ENCODE data around the gene VMAC. TPM values are rescaled to one million over a fixed set of nuclear protein-coding genes. Genes with fewer than 3 reads are reported as not detected.

VMAC gene
- total and polyA plus RNA-seq, 2 of the 8 experiments (the other 6 are each of a cell fraction or from before 2014, with no cell fraction given): 1.3 to 2.2 TPM

DNA sequence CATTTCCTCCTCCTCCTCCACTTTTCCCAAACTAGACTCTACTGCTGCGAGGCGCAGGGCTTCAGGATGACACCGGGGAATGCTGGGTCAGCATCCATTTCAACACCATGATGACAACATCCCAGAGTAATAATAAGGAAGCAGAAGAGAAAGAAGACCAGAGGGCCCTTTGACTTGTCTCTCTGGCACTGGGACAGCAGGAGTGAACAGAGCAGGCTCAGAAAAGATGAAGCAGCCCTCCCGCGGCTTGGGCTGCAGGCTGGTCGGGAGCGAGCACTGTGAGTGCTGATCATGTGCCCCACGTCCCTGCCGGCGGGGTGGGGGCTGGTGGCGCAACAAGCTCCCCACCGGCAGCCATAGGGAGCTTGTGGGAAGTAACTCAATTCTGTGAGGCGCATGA is 42.8 kb downstream of the VMAC start:
- Histone ChIP-seq H2BK5ac (ENCODE audit: low read depth, low read length) (no peak overlapping the region; the same call in 1 of the 2 replicates), H2BK12ac (ENCODE audit: low read depth, low read length) (no peak overlapping the region), H4K5ac (ENCODE audit: insufficient read length, low read depth, low read length) (no peak overlapping the region), H3K56ac (replicated peaks; ENCODE audit: insufficient read length, low read depth, low read length) (no peak overlapping the region), H2BK15ac (ENCODE audit: low read length) (no peak overlapping the region), H3K4me3 (ENCODE audit: extremely low read depth in 1 of 4, insufficient read depth in 2 of 4, low read depth in 3 of 4, low read length in 4 of 4) (no peak overlapping the region), H3K79me1 (ENCODE audit: low read depth, low read length) (peaks cover 29% of the 10 kb centered on the region), H4K20me1 (replicated peaks in 1 of 2; ENCODE audit: control insufficient read depth in 1 of 2, insufficient read depth in 2 of 2, low read length in 2 of 2) (peaks cover 44 to 54% of the 10 kb centered on the region in 2 experiments), H2BK20ac (ENCODE audit: low read length) (no peak overlapping the region), H3K9ac (replicated peaks in 1 of 4; ENCODE audit: extremely low read depth in 1 of 4, low read depth in 3 of 4, low read length in 3 of 4) (no peak overlapping the region), H3K23ac (ENCODE audit: insufficient read length) (no peak overlapping the region), H3K27ac (ENCODE audit: low read depth, low read length) (no peak overlapping the region), H4K8ac (ENCODE audit: extremely low read depth, insufficient read depth, low read length) (no peak overlapping the region), H3K79me2 (ENCODE audit: control insufficient read depth in 1 of 2, insufficient read depth in 2 of 2, low read length in 2 of 2) (peaks cover 0 to 87% of the 10 kb centered on the region in 2 experiments; a peak in 3 of 4 replicates), H3K4ac (replicated peaks; ENCODE audit: insufficient read length, low read depth, low read length) (no peak overlapping the region), H3K18ac (ENCODE audit: extremely low read depth, low read length) (no peak overlapping the region), H2AK5ac (ENCODE audit: low read depth, low read length) (no peak overlapping the region), H2AFZ (ENCODE audit: low read length) (no peak overlapping the region), H3K4me1 (replicated peaks in 1 of 4; ENCODE audit: control insufficient read depth in 3 of 4, insufficient read depth in 4 of 4, low read length in 3 of 4) (peaks cover 16 to 32% (median 27%) of the 10 kb centered on the region in 4 experiments), H4K91ac (replicated peaks; ENCODE audit: insufficient read length, low read length) (no peak overlapping the region), H3K4me2 (ENCODE audit: insufficient read depth in 1 of 2, low read depth in 2 of 2, low read length in 2 of 2) (no peak overlapping the region), H3K36me3 (ENCODE audit: control insufficient read depth in 2 of 4, insufficient read depth in 4 of 4, low read length in 3 of 4) (peaks cover 0 to 3% (median 0%) of the 10 kb centered on the region in 4 experiments; a peak in 2 of 8 replicates), H3K23me2 (ENCODE audit: low read depth, low read length) (no peaks in the 10 kb centered on the region), H3K27me3 (replicated peaks in 1 of 4; ENCODE audit: control insufficient read depth in 3 of 4, extremely low read depth in 1 of 4, insufficient read depth in 3 of 4, low read length in 3 of 4) (no peaks in the 10 kb centered on the region), H2BK120ac (replicated peaks; ENCODE audit: low read depth, low read length) (no peak overlapping the region), H3K9me3 (ENCODE audit: insufficient read depth in 2 of 2, low read depth in 1 of 2, low read length in 1 of 2) (no peaks in the 10 kb centered on the region), H3K14ac (ENCODE audit: insufficient read length) (no peak overlapping the region)
- no peak for FAIRE-seq
- CTCF ChIA-PET (ENCODE audit: partially characterized antibody): interaction anchor here (0.8 to 5.0 kb wide), 10 partner anchors 11 to 75 kb away, joined by 3 to 21 read pairs (median 3); no protein-coding TSS in a partner anchor
- no peak for DNase-seq (ENCODE audit: low read depth in 1 of 2, low spot score in 2 of 2)
- POLR2A ChIA-PET (ENCODE audit: partially characterized antibody): interaction anchor here (1.1 kb wide), 1 partner anchor 9 kb away, joined by 3 read pairs; no protein-coding TSS in a partner anchor
- WGBS, 2 experiments (ENCODE audit: extremely low coverage in 1 of 2, insufficient coverage in 1 of 2, insufficient read length in 1 of 2, insufficient replicate concordance in 2 of 2, low coverage in 1 of 2, low lambda C conversion rate in 2 of 2, missing lambda C conversion rate in 1 of 2): 80% methylated on average over 13 of the region's 13 CpGs; no CpG with 5 or more reads in 1 of the 2 experiments
- TF ChIP-seq EZH2 (IDR thresholded peaks at IDR 0.05; ENCODE audit: low read depth, low read length, severe bottlenecking): no peak
- TF ChIP-seq CREB1 (IDR thresholded peaks at IDR 0.05): no peak
- TF ChIP-seq ASH2L (IDR thresholded peaks at IDR 0.05; ENCODE audit: low read length): no peak
- no peak for TF ChIP-seq POLR2A (IDR thresholded peaks at IDR 0.05; ENCODE audit: control extremely low read depth in 1 of 2, low read depth in 2 of 2, low read length in 2 of 2)
- TF ChIP-seq TEAD4 (IDR thresholded peaks at IDR 0.05; ENCODE audit: low read depth, low read length): no peak
- no peak for TF ChIP-seq CHD2 (IDR thresholded peaks at IDR 0.05; ENCODE audit: low read length)
- no peak for TF ChIP-seq SAP30 (IDR thresholded peaks at IDR 0.05; ENCODE audit: insufficient read depth, insufficient replicate concordance, low read length)
- TF ChIP-seq MAFK (IDR thresholded peaks at IDR 0.05; ENCODE audit: low read depth, low read length): no peak
- TF ChIP-seq RNF2 (IDR thresholded peaks at IDR 0.05; ENCODE audit: borderline replicate concordance, low read depth, low read length, missing control alignments, poor library complexity, severe bottlenecking): no peak
- TF ChIP-seq, protein P1, sequence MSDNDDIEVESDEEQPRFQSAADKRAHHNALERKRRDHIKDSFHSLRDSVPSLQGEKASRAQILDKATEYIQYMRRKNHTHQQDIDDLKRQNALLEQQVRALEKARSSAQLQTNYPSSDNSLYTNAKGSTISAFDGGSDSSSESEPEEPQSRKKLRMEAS (IDR thresholded peaks at IDR 0.05): no peak
- TF ChIP-seq, protein P2, sequence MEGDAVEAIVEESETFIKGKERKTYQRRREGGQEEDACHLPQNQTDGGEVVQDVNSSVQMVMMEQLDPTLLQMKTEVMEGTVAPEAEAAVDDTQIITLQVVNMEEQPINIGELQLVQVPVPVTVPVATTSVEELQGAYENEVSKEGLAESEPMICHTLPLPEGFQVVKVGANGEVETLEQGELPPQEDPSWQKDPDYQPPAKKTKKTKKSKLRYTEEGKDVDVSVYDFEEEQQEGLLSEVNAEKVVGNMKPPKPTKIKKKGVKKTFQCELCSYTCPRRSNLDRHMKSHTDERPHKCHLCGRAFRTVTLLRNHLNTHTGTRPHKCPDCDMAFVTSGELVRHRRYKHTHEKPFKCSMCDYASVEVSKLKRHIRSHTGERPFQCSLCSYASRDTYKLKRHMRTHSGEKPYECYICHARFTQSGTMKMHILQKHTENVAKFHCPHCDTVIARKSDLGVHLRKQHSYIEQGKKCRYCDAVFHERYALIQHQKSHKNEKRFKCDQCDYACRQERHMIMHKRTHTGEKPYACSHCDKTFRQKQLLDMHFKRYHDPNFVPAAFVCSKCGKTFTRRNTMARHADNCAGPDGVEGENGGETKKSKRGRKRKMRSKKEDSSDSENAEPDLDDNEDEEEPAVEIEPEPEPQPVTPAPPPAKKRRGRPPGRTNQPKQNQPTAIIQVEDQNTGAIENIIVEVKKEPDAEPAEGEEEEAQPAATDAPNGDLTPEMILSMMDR (IDR thresholded peaks at IDR 0.05; ENCODE audit: control extremely low read depth in 1 of 3, insufficient read depth in 1 of 3, low read depth in 1 of 3, low read length in 3 of 3): no peak
